Stomach (tissue), 4 donors: ENCODE data around the gene RWDD3.

Source experiments
- POLR2A ChIP-seq, 4 donors: fragments of 450-650 bp; IDR thresholded peaks; one replicate each; pipeline ENCODE4 v1.6.1; 2016; ENCODE audit warnings: antibody characterized with exemption in 4 of 4, control low read depth in 2 of 4, mild to moderate bottlenecking in 1 of 4, moderate library complexity in 1 of 4
- POLR2AphosphoS5 ChIP-seq, 3 donors: sonication (generic); formaldehyde crosslinking; IDR thresholded peaks; one replicate each; pipeline ENCODE4 v1.6.1; 2016; ENCODE audit warnings: antibody characterized with exemption in 3 of 3
- TF ChIP-seq, protein P1 (sequence below), 7 experiments: fragments of 450-650 bp in 4 of 7; fragments of 200-600 bp in 3 of 7; sonication (generic) in 3 of 7; IDR thresholded peaks; one replicate each; pipeline ENCODE4 v1.5.1; 2016 to 2019; ENCODE audit warnings: antibody characterized with exemption in 7 of 7, control low read depth in 2 of 7, mild to moderate bottlenecking in 1 of 7

DNA sequence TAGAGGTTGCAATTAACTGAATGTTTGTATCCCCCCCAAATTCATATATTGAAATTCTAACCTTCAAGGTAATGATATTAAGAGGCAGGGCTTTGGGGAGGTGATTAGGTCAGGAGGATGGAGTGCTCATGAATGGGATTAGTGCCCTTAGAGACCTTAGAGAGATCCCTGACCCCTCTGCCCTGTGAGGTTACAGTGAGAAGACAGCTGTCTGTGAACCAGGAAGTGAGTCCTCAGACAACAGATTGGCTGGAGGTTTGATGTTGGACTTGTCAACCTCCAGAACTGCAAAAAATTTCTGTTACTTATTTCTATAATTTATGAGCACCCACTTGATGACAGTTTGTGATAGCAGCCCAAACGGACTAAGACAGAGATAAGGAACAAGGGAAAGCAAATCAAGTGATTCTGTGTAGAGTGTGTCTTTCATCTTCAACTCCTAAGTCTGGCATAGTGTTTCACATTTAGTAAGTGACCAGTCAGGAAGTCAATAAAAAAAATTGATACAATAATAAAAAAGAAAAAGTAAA, 30.0 kb upstream of the RWDD3 start:
- TF ChIP-seq, protein P1, sequence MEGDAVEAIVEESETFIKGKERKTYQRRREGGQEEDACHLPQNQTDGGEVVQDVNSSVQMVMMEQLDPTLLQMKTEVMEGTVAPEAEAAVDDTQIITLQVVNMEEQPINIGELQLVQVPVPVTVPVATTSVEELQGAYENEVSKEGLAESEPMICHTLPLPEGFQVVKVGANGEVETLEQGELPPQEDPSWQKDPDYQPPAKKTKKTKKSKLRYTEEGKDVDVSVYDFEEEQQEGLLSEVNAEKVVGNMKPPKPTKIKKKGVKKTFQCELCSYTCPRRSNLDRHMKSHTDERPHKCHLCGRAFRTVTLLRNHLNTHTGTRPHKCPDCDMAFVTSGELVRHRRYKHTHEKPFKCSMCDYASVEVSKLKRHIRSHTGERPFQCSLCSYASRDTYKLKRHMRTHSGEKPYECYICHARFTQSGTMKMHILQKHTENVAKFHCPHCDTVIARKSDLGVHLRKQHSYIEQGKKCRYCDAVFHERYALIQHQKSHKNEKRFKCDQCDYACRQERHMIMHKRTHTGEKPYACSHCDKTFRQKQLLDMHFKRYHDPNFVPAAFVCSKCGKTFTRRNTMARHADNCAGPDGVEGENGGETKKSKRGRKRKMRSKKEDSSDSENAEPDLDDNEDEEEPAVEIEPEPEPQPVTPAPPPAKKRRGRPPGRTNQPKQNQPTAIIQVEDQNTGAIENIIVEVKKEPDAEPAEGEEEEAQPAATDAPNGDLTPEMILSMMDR (IDR thresholded peaks at IDR 0.05): no peak
- TF ChIP-seq POLR2AphosphoS5 (IDR thresholded peaks at IDR 0.05) (no peak), POLR2A (IDR thresholded peaks at IDR 0.05) (no peak)
